Motor neuron (in vitro differentiated cells): Measurements from ENCODE around the gene TCOF1. TPM values are rescaled to one million over a fixed set of nuclear protein-coding genes. Genes with fewer than 3 reads are reported as not detected.

ENCODE experiments used
- ATAC-seq, 8 experiments: fragments of 200-7000 bp; cut with Tn5 transposase; replicated peaks in 6 of 8; 2 replicates each; pipeline ENCODE4 v1.8.0; 2021; ENCODE audit warnings: mild to moderate bottlenecking in 8 of 8, moderate library complexity in 8 of 8
- H3K27ac ChIP-seq, 2 donors: fragments of 250-450 bp; sonication (Bioruptor Pico); 2 replicates each; pipeline ENCODE4 v1.9.0; 2021; ENCODE audit warnings: antibody characterized with exemption in 2 of 2, mild to moderate bottlenecking in 2 of 2, moderate library complexity in 1 of 2
- H3K4me1 ChIP-seq, 2 donors: fragments of 250-450 bp; sonication (Bioruptor Pico); replicated peaks in 1 of 2; 2 replicates each; pipeline ENCODE4 v1.6.1; 2021; ENCODE audit warnings: antibody characterized with exemption in 2 of 2, mild to moderate bottlenecking in 2 of 2, moderate library complexity in 1 of 2
- H3K4me3 ChIP-seq, 5 donors: fragments of 250-450 bp; sonication (Bioruptor Pico); 2 replicates each; pipeline ENCODE4 v1.9.0; 2021; ENCODE audit warnings: antibody characterized with exemption in 5 of 5, mild to moderate bottlenecking in 5 of 5, moderate library complexity in 4 of 5
- WGBS, 10 experiments: fragments of 450-650 bp; shearing (Covaris generic); methylation state at CpG; one replicate each; pipeline ENCODE4 v1.0.0; 2022; 5-methylcytosine and 5-hydroxymethylcytosine counted together
- in situ Hi-C, 9 experiments: fragments of 400-800 bp; cut with MboI; loops; one replicate each; pipeline ENCODE4 v1.15.0; 2021; ENCODE audit warnings: low sequenced_read_pairs in 9 of 9, low pct_unique_long_range_greater_than_20kb in 2 of 9; ENCODE audit not compliant: unreplicated experiment in 9 of 9
- total RNA-seq, 8 experiments: library from RNA; unstranded; fragments of 300-600 nt; gene quantifications; 2 replicates each; pipeline versions ENCODE4 v1.2.3 to v1.2.4, GENCODE V29; 2022

The TCOF1 gene
- total RNA-seq, 8 experiments from 2014 or later: 10.9 to 51.4 (median 17.9) TPM

DNA sequence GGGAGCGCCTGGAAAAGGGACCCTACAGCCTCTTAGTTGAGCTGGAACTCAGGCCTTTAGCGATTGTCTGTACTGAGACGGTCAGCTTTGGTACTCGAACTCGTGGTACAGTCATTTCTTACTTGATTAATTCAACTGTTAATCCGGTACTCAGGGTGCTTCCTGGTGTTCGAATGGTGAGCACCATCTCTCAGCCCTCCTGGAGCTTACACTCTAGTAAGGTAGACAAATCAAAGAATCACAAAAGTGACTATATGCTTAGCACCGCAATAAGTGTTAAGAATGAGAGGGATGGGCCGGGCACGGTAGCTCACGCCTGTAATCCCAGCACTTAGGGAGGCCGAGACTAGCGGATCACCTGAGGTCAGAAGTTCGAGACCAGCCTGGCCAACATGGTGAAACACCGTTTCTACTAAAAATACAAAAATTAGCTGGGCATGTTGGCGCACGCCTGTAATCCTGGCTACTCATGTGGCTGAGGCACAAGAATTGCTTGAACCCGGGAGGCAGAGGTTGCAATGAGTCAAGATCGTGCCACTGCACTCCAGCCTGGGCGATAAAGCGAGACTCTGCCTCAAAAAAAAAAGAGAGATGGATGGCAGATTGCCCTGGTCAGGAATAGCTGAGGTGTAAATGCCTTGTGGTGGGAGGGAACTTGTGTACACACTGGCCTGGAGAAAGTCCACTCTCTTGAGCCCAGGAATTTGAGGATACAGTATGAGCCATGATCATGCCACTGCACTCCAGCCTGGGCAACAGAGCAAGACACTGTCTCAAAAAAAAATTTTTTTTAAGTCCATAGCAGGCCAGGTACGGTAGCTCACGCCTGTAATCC is 981 bp downstream of the TCOF1 start:
- H3K27ac ChIP-seq: no peak overlapping the region
- in situ Hi-C loops: loop anchor here in 1 of 9 experiments (25.0 kb wide), 1 partner anchor 96 kb away; no protein-coding TSS in a partner anchor
- H3K4me1 ChIP-seq: peaks cover 12 to 13% of the 10 kb centered on the region in 2 donors
- peak overlapping the region; percentile 51 to 76 (median 75) for H3K4me3 ChIP-seq
- ATAC-seq: peak in 1 of 8 experiments; percentile 4
- WGBS, 10 experiments: 13 to 80% (median 46%) methylated on average over 4 to 17 of the region's 23 CpGs; no CpG with 5 or more reads in 2 of the 10 experiments

GRCh38 chr5:150361301-150361700 is 3.8 kb downstream of the TCOF1 start:
- WGBS, 10 experiments: 100% methylated on average over 1 of the region's 1 CpG; no CpG with 5 or more reads in 5 of the 10 experiments
- in situ Hi-C loops: loop anchor here in 1 of 9 experiments (25.0 kb wide), 1 partner anchor 99 kb away; no protein-coding TSS in a partner anchor
- Histone ChIP-seq H3K4me1 (peaks cover 12 to 13% of the 10 kb centered on the region in 2 donors), H3K4me3 (no peak overlapping the region), H3K27ac (no peak overlapping the region)
- ATAC-seq: no peak

DNA sequence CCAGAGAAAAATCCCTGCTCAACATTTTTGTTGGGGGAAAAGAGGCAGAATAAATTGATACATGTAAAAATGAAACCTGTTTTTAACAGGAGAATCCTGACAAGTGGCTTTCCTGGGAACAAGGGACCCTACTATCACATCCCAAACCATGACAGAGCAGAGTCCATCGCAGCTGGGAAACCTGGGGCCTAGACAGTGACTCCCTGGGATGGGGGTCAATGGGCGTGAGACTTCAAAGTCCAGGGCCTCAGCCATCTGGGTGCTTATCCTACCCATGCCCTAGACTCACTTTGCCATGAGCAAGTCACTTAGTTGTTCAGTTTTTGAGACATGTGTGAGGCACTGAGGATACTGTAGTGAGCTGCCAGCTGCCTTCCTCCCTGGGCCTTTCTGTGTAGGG is 5.7 kb downstream of the TCOF1 start:
- in situ Hi-C loops: loop anchor here in 1 of 9 experiments (25.0 kb wide), 1 partner anchor 101 kb away; no protein-coding TSS in a partner anchor
- WGBS, 10 experiments: 71 to 100% (median 100%) methylated on average over 1 to 2 of the region's 2 CpGs; no CpG with 5 or more reads in 5 of the 10 experiments
- no peak overlapping the region for H3K4me3 ChIP-seq

GRCh38 chr5:150364004-150364403 is 6.5 kb downstream of the TCOF1 start:
- no peak overlapping the region for H3K4me3 ChIP-seq
- H3K27ac ChIP-seq: no peak overlapping the region
- no peaks in the 10 kb centered on the region for H3K4me1 ChIP-seq
- ATAC-seq: no peak
- WGBS, 10 experiments: 80 to 100% (median 95%) methylated on average over 2 to 7 of the region's 9 CpGs; no CpG with 5 or more reads in 3 of the 10 experiments
- in situ Hi-C loops: loop anchor here in 1 of 9 experiments (25.0 kb wide), 1 partner anchor 102 kb away; no protein-coding TSS in a partner anchor

More for the DNA sequence above, 5.7 kb downstream of the TCOF1 start:
- H3K4me1 ChIP-seq: peaks cover 5 to 7% of the 10 kb centered on the region in 2 donors
- ATAC-seq: no peak
- H3K27ac ChIP-seq: no peak overlapping the region

DNA sequence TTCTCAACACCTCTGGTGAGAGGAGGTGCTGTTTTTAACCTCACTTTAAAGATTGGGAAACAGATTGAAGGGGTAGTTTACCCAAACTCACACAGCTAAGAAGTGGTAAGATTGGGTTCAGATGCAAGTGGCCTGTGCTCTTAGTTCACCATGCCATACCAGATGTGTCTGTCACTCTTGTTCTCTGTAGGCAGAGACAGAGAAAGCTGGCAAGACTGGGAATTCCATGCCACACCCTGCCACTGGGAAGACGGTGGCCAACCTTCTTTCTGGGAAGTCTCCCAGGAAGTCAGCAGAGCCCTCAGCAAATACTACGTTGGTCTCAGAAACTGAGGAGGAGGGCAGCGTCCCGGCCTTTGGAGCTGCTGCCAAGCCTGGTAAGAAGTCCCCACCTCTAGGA is 11.0 kb downstream of the TCOF1 start:
- in situ Hi-C loops: loop anchor here in 1 of 9 experiments (25.0 kb wide), 1 partner anchor 106 kb away; no protein-coding TSS in a partner anchor
- 0 to 100% (median 83%) methylated on average over 1 to 2 of the region's 4 CpGs; no CpG with 5 or more reads in 4 of the 10 experiments for WGBS, 10 experiments
- H3K27ac ChIP-seq: no peak overlapping the region
- no peak overlapping the region for H3K4me3 ChIP-seq
- no peak for ATAC-seq
- H3K4me1 ChIP-seq: no peaks in the 10 kb centered on the region

DNA sequence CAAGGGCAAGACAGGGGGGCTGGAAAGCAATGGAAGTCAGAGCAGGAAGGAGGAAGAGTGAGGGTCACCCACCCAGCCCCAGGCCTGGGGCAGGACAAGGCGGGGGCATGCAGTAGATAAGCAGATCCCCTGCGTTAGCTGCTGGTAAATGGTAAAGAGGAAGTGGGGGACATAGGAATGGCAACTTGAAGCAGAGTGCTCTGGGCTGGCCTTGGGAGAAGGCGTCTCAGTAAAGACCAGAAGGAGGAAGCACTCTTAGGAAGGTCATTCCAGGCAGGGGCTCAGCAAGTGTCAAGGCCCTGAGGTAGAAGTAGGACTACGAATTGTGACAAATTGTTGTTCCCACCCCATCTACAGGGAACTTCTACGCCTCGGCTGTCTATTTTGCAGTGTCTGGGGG is 15.1 kb downstream of the TCOF1 start:
- in situ Hi-C loops: loop anchor here in 1 of 9 experiments (25.0 kb wide), 1 partner anchor 110 kb away; no protein-coding TSS in a partner anchor
- ATAC-seq: no peak
- Histone ChIP-seq H3K27ac (no peak overlapping the region), H3K4me3 (no peak overlapping the region), H3K4me1 (no peaks in the 10 kb centered on the region)
- 94 to 100% (median 100%) methylated on average over 1 to 3 of the region's 6 CpGs; no CpG with 5 or more reads in 4 of the 10 experiments for WGBS, 10 experiments

- in situ Hi-C loops: loop anchor here in 1 of 9 experiments (25.0 kb wide), 1 partner anchor 112 kb away; no protein-coding TSS in a partner anchor
- Histone ChIP-seq H3K4me1 (no peaks in the 10 kb centered on the region), H3K4me3 (no peak overlapping the region), H3K27ac (no peak overlapping the region)
- ATAC-seq: no peak
- WGBS, 10 experiments: 80 to 100% methylated on average over 1 to 2 of the region's 11 CpGs; no CpG with 5 or more reads in 8 of the 10 experiments
Measured at GRCh38 chr5:150374651-150375050, 17.2 kb downstream of the TCOF1 start.

- no peak overlapping the region for H3K27ac ChIP-seq
- 43 to 100% (median 86%) methylated on average over 1 to 5 of the region's 10 CpGs for WGBS, 10 experiments
- no peak for ATAC-seq
- in situ Hi-C loops: no loop called here
- no peaks in the 10 kb centered on the region for H3K4me1 ChIP-seq
- H3K4me3 ChIP-seq: no peak overlapping the region
Measured at GRCh38 chr5:150376799-150377771, 19.6 kb downstream of the TCOF1 start.

DNA sequence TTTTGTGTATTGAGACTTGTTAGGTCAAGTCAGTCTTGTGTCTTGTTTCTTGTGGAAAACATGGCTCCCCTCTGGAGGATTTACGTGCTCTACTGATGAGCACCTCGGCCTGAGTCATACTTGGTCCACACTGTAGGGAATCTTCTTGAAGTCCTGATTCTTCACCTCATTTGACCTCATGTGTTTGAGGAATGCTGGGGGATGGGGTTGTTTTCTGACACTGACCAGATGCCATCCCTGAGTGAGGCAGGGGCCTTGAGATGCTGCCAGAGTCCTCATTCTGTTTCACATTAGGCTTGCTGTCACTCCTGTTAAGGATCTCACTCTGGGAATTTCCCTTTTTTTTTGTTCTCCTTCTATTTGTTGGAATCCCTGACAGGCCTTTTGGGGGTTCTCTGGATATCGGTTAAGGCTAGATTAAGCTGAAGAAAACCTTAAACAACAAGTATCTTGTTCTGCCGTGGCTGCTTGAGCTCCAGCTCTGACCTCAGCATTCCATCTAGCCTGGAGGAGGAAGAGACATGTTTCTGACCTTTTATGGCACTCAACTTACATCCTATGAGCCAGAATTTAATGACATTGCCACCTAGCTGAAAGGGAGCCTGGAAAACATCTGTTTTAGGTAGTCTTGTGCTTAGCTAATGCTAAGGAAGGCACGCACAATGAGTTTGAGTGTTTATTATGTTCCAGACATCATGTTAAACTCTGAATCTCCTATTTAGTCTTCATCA is 20.6 kb downstream of the TCOF1 start:
- ATAC-seq: no peak
- Histone ChIP-seq H3K4me1 (no peaks in the 10 kb centered on the region), H3K4me3 (no peak overlapping the region), H3K27ac (no peak overlapping the region)
- 8 to 100% (median 75%) methylated on average over 1 to 5 of the region's 5 CpGs; no CpG with 5 or more reads in 2 of the 10 experiments for WGBS, 10 experiments
- in situ Hi-C loops: no loop called here

DNA sequence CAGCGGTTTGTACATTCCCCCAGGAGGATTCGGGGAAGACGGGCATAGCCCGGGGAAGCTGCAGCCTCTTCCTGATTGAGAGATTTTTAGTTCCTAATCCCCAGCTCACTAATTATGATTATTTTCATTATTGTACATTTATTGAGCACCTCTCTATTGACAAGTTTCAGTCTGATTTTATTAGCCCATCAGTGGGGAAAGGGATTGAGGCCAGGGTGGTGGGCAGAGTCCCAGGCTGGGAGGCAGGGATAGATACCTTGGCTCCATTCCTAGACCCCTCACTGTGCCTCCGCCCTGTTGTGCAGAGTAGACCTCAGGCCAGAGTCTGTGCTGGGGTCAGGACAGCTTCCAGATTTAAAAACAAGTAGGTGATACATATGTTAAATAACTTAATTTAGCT is 27.2 kb downstream of the TCOF1 start:
- WGBS, 10 experiments: 63 to 100% (median 100%) methylated on average over 1 to 4 of the region's 5 CpGs; no CpG with 5 or more reads in 5 of the 10 experiments
- no peaks in the 10 kb centered on the region for H3K4me1 ChIP-seq
- H3K27ac ChIP-seq: no peak overlapping the region
- in situ Hi-C loops: no loop called here
- ATAC-seq: no peak
- no peak overlapping the region for H3K4me3 ChIP-seq

- no peak overlapping the region for H3K4me3 ChIP-seq
- H3K4me1 ChIP-seq: no peaks in the 10 kb centered on the region
- no peak overlapping the region for H3K27ac ChIP-seq
- 80 to 100% (median 87%) methylated on average over 1 to 10 of the region's 15 CpGs; no CpG with 5 or more reads in 4 of the 10 experiments for WGBS, 10 experiments
- ATAC-seq: no peak
- in situ Hi-C loops: no loop called here
Measured at GRCh38 chr5:150386024-150386855, 28.7 kb downstream of the TCOF1 start.
